Effector memory CD4-positive, alpha-beta T cell (primary cell): ENCODE measurements around the gene MYO3B.

Experiments
- DNase-seq, 3 donors: peaks; one replicate each; pipeline ENCODE4 v3.0.0-alpha.2; 2020
- H3K27ac ChIP-seq: 2 replicates; pipeline ENCODE4 v1.7.0; 2013; ENCODE audit warnings: mild to moderate bottlenecking, low read length, moderate library complexity; ENCODE audit not compliant: insufficient read depth, poor library complexity, severe bottlenecking
- H3K27me3 ChIP-seq: replicated peaks from 2 replicates; pipeline ENCODE4 v1.7.0; 2013; ENCODE audit warnings: mild to moderate bottlenecking, low read length; ENCODE audit not compliant: insufficient read depth, control insufficient read depth, poor library complexity, severe bottlenecking
- H3K36me3 ChIP-seq: 2 replicates; pipeline ENCODE4 v1.7.0; 2013; ENCODE audit warnings: mild to moderate bottlenecking, low read length, moderate library complexity; ENCODE audit not compliant: control insufficient read depth, insufficient read depth
- H3K4me1 ChIP-seq: 2 replicates; pipeline ENCODE4 v1.7.0; 2013; ENCODE audit warnings: low read length, mild to moderate bottlenecking; ENCODE audit not compliant: control insufficient read depth, insufficient read depth, poor library complexity, severe bottlenecking
- H3K4me3 ChIP-seq: 2 replicates; pipeline ENCODE4 v1.7.0; 2013; ENCODE audit warnings: low read length, low read depth, mild to moderate bottlenecking; ENCODE audit not compliant: insufficient read depth, poor library complexity, severe bottlenecking
- H3K9me3 ChIP-seq: 2 replicates; pipeline ENCODE4 v1.7.0; 2013; ENCODE audit warnings: mild to moderate bottlenecking, low read length, moderate library complexity; ENCODE audit not compliant: control insufficient read depth

The MYO3B gene

GRCh38 chr2:170643346-170643745 lies 465.4 kb downstream of the MYO3B start:
- Histone ChIP-seq H3K4me3 (no peak overlapping the region), H3K4me1 (no peaks in the 10 kb centered on the region), H3K27ac (no peak overlapping the region), H3K27me3 (peaks cover 2% of the 10 kb centered on the region), H3K36me3 (no peaks in the 10 kb centered on the region), H3K9me3 (no peaks in the 10 kb centered on the region)
- no peak for DNase-seq

DNA sequence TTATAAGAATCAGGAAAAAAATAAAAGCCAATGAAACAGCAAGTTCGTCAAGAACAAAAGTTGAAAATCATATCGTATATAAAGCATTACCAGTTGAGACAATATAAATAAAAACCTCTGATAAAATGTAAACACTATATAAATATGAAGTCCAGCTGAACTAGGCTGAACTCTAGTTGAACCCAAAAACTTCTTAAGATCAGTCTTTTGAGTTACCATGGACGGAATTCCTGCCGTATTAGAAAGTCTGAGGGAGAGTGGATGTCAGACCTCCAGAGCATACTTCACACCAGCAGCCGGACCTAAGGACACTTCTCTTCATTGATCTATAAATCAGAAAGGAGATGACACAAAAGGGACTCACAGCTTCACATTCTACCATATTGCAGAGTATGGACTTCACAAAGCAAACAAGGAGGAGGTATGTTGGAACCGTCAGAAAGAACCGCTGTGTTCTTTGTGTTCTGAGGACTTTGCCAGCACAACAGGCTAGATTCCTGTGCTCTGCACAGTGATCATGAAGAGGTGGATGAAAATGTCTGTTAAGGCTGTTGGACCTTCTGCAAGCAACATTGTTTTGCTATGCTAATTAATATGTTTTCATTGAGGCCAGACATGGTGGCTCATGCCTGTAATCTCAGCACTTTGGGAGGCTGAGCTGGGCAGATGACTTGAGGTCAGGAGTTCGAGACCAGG lies 469.9 kb downstream of the MYO3B start:
- Histone ChIP-seq H3K4me1 (peaks cover 8% of the 10 kb centered on the region), H3K27me3 (no peaks in the 10 kb centered on the region), H3K4me3 (no peak overlapping the region), H3K36me3 (no peaks in the 10 kb centered on the region), H3K27ac (no peak overlapping the region), H3K9me3 (no peaks in the 10 kb centered on the region)
- no peak for DNase-seq

- Histone ChIP-seq H3K9me3 (no peaks in the 10 kb centered on the region), H3K27ac (no peak overlapping the region), H3K4me1 (peaks cover 8% of the 10 kb centered on the region), H3K27me3 (no peaks in the 10 kb centered on the region), H3K4me3 (no peak overlapping the region), H3K36me3 (no peaks in the 10 kb centered on the region)
- peak in 2 of 3 donors; percentile 14 to 23 for DNase-seq
These were observed 473.8 kb downstream of the MYO3B start for GRCh38 chr2:170651624-170652325.

DNA sequence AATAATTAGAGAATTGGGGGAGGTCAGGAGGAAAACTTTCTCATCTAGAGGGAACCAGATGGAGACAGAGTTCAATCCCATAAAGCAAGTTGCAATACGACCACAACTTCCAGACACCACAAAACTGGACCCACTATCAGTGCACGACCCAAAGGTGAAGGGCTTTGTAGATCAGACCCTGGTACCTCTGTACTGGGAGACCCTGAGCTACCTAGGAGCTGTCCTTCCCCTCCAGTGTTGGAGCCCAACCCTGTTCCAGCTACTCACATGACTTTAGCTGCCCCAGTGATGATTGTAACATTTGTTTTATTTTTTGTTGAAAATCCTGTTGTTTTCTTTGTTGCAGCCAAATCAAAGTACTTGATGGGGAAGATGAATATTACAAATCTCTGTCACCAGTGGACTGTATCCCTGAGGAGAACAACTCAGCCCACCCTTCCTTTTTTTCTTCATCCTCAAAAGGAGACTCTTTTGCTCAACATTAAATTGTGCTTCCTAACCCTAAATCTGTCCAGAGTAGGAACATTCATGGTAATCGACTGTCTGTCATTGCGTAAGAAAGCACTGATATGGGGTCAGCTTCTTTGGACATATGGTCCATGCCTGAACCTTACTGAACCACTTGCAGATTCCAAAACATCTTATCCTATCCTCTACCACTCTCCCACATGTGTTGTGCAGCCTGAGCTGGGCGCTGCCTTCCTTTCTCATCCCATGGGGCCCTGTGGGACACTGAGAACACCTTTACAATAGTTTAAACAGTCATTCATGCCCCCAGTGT lies 474.9 kb downstream of the MYO3B start:
- Histone ChIP-seq H3K27ac (no peak overlapping the region), H3K27me3 (no peaks in the 10 kb centered on the region), H3K36me3 (no peaks in the 10 kb centered on the region), H3K4me3 (no peak overlapping the region), H3K9me3 (no peaks in the 10 kb centered on the region), H3K4me1 (peaks cover 8% of the 10 kb centered on the region)
- no peak for DNase-seq

GRCh38 chr2:170656669-170657068 lies 478.7 kb downstream of the MYO3B start:
- Histone ChIP-seq H3K36me3 (no peaks in the 10 kb centered on the region), H3K9me3 (no peaks in the 10 kb centered on the region), H3K27ac (no peak overlapping the region), H3K27me3 (no peaks in the 10 kb centered on the region), H3K4me3 (no peak overlapping the region), H3K4me1 (peaks cover 6% of the 10 kb centered on the region)
- DNase-seq = no peak

GRCh38 chr2:170660409-170660808 lies 482.5 kb downstream of the MYO3B start:
- no peak for DNase-seq
- H3K27me3 ChIP-seq = no peaks in the 10 kb centered on the region
- no peaks in the 10 kb centered on the region for H3K9me3 ChIP-seq
- H3K27ac ChIP-seq = no peak overlapping the region
- no peak overlapping the region for H3K4me3 ChIP-seq
- no peaks in the 10 kb centered on the region for H3K36me3 ChIP-seq
- H3K4me1 ChIP-seq = no peaks in the 10 kb centered on the region

DNA sequence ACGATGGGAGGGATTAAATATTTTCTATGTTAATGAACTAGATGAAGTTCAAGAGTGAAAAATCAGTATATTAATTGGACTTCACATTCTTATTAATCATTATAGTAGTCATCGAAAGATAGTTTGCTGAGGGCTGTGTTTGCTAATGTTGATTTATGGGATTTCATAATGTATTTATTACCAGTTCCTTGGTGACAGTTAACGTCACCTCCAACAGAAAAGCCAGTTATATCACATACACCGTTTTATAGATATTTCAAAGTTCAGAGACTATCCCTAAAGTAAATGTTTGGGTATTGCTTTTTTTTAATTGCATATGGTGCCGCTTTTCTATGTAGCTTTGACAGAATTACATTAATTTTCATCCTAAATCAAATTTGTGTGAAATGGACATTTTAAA lies 487.8 kb downstream of the MYO3B start:
- H3K9me3 ChIP-seq = no peaks in the 10 kb centered on the region

GRCh38 chr2:170669909-170670308 lies 492.0 kb downstream of the MYO3B start:
- Histone ChIP-seq H3K4me3 (no peak overlapping the region), H3K36me3 (no peaks in the 10 kb centered on the region), H3K27ac (no peak overlapping the region), H3K27me3 (no peaks in the 10 kb centered on the region), H3K4me1 (no peaks in the 10 kb centered on the region), H3K9me3 (no peaks in the 10 kb centered on the region)
- no peak for DNase-seq

More for the DNA sequence above, 487.8 kb downstream of the MYO3B start:
- H3K27me3 ChIP-seq = no peaks in the 10 kb centered on the region
- no peak for DNase-seq
- H3K4me1 ChIP-seq = no peaks in the 10 kb centered on the region
- no peaks in the 10 kb centered on the region for H3K36me3 ChIP-seq
- H3K4me3 ChIP-seq = no peak overlapping the region
- no peak overlapping the region for H3K27ac ChIP-seq

GRCh38 chr2:170670651-170671050 lies 492.7 kb downstream of the MYO3B start:
- Histone ChIP-seq H3K4me3 (no peak overlapping the region), H3K27ac (no peak overlapping the region), H3K36me3 (no peaks in the 10 kb centered on the region), H3K4me1 (no peaks in the 10 kb centered on the region), H3K9me3 (no peaks in the 10 kb centered on the region), H3K27me3 (no peaks in the 10 kb centered on the region)
- no peak for DNase-seq

DNA sequence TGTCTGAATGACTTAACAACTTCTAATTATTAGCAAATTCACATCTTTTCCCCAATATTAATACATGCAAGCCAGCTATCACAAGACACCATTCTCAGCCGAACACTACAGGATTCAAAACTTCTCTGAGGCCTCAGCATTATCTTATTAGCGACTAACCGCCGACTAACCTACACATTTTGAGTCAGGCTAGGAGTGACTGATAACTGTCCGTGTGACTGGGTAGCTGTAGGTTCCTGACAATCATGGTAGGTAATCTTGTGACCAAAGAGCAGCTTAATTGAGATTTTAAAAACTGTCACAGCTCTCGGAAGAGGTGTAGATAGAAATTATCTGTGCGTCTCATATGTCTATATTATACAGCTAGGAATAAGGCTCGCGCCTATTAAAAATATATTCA lies 493.1 kb downstream of the MYO3B start:
- H3K27me3 ChIP-seq = no peaks in the 10 kb centered on the region
- H3K9me3 ChIP-seq = no peaks in the 10 kb centered on the region
- H3K27ac ChIP-seq = no peak overlapping the region
- H3K4me3 ChIP-seq = no peak overlapping the region
- H3K36me3 ChIP-seq = no peaks in the 10 kb centered on the region
- no peaks in the 10 kb centered on the region for H3K4me1 ChIP-seq
- DNase-seq = no peak
